Fibroblast of lung (primary cell): ENCODE results near the gene CCDC142. TPM values are rescaled to one million over a fixed set of nuclear protein-coding genes. Genes with fewer than 3 reads are reported as not detected.

ENCODE experiments used
- DNase-seq, 2 donors: peaks; one replicate each; pipeline versions ENCODE4 v3.0.0 to v3.0.0-alpha.2; 2010; ENCODE audit warnings: low read depth in 2 of 2
- H2AFZ ChIP-seq: 2 replicates; pipeline ENCODE4 v1.5.1; 2012; ENCODE audit warnings: low read length, control low read depth, inconsistent platforms
- H3K27ac ChIP-seq: 2 replicates; pipeline ENCODE4 v1.5.1; 2011; ENCODE audit warnings: low read length, control low read depth; ENCODE audit not compliant: insufficient read depth
- H3K27me3 ChIP-seq: 2 replicates; pipeline ENCODE4 v1.5.1; 2011; ENCODE audit warnings: mild to moderate bottlenecking, low read length; ENCODE audit not compliant: control insufficient read depth, insufficient read depth
- H3K36me3 ChIP-seq: 2 replicates; pipeline ENCODE4 v1.5.1; 2011; ENCODE audit warnings: low read length; ENCODE audit not compliant: control insufficient read depth, insufficient read depth
- H3K4me1 ChIP-seq: 2 replicates; pipeline ENCODE4 v1.5.1; 2011; ENCODE audit warnings: low read length; ENCODE audit not compliant: control insufficient read depth, insufficient read depth; ENCODE audit errors: extremely low read depth
- H3K4me2 ChIP-seq: 2 replicates; pipeline ENCODE4 v1.5.1; 2011; ENCODE audit warnings: low read length, control low read depth; ENCODE audit not compliant: insufficient read depth; ENCODE audit errors: extremely low read depth
- H3K4me3 ChIP-seq, 4 experiments: fragments of 200-600 bp in 1 of 4; sonication (generic) in 1 of 4; replicated peaks in 1 of 4; 2 replicates each; pipeline ENCODE4 v1.5.1; 2011 to 2016; ENCODE audit warnings: low read length in 4 of 4, low read depth in 3 of 4, mild to moderate bottlenecking in 3 of 4, control low read depth in 2 of 4, inconsistent platforms in 1 of 4, mixed read lengths in 1 of 4; ENCODE audit not compliant: insufficient read depth in 1 of 4; ENCODE audit errors: control extremely low read depth in 1 of 4
- H3K79me2 ChIP-seq: 2 replicates; pipeline ENCODE4 v1.5.1; 2012; ENCODE audit warnings: mild to moderate bottlenecking, low read length, inconsistent platforms; ENCODE audit not compliant: control insufficient read depth, insufficient read depth
- H3K9ac ChIP-seq: 2 replicates; pipeline ENCODE4 v1.5.1; 2011; ENCODE audit warnings: mild to moderate bottlenecking, low read length, control low read depth; ENCODE audit not compliant: insufficient read depth
- H3K9me3 ChIP-seq: 2 replicates; pipeline ENCODE4 v1.5.1; 2012; ENCODE audit warnings: low read depth, low read length; ENCODE audit not compliant: control insufficient read depth, insufficient read depth
- H4K20me1 ChIP-seq: 2 replicates; pipeline ENCODE4 v1.5.1; 2011; ENCODE audit warnings: low read length; ENCODE audit not compliant: control insufficient read depth, insufficient read depth; ENCODE audit errors: extremely low read depth
- CTCF ChIP-seq, 2 donors: IDR thresholded peaks in 1 of 2; conservative IDR thresholded peaks in 1 of 2; 1 replicate in 1 of 2; 2 replicates in 1 of 2; pipeline ENCODE4 v1.5.1; 2011 to 2012; ENCODE audit warnings: low read length in 2 of 2, control low read depth in 1 of 2, inconsistent platforms in 1 of 2, low read depth in 1 of 2, mild to moderate bottlenecking in 1 of 2
- EZH2 ChIP-seq: IDR thresholded peaks from 2 replicates; pipeline ENCODE4 v1.5.1; 2012; ENCODE audit warnings: low read length, control low read depth, mild to moderate bottlenecking; ENCODE audit errors: missing control alignments
- polyA plus RNA-seq, 2 donors: library from polyadenylated mRNA; depleted of rRNA in 1 of 2; stranded (reverse) in 1 of 2; unstranded in 1 of 2; fragments of >200 nt; gene quantifications; 2 replicates each; pipeline ENCODE4 v1.2.1, GENCODE V29; 2011 to 2012; ENCODE audit warnings: missing spikeins in 1 of 2
- total RNA-seq: library from RNA; depleted of rRNA; stranded (reverse); fragments of >200 nt; gene quantifications from 2 replicates; pipeline ENCODE4 v1.2.1, GENCODE V29; 2014

Gene CCDC142
- total and polyA plus RNA-seq, 2 donors (not counting 1 experiment from before 2014, with no cell fraction given), result 3.8 to 21.3 TPM

DNA sequence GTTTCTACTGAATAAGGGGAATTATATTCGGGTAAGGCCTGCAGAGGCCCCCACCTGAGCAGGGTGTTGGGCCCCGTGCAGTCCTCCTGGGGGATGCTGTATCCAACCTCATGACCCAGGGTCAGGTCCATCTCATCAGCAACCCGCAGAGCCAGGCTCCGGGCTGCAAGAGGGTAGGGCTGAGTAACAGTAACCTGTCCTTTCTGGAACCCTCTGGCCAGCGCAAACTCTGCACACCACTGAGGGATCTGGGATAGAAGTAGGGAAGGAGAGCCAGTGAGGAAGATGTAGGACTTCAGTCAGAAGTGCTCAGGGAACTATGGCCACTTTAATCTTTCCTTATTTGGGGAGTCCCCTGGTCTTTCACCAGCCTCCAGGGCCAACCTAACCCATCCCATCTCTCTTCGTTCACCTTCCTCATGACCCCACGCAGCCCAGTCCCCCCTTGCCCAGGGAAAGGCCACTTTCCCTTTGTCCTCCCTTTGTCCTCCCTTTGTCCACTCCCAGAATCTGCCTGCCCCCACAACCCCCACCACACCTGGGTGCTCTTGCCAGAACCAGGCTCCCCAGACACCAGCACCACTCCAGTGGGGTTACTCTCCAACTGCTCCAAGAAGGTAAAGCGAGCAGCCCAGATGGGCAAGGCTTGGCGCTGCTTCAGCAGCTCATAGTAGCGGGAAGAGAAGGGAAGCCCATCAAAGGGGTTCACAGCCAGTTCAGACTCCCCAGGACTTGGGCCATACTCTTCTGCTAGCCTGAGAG is 42.3 kb upstream of the CCDC142 start:
- DNase-seq, result no peak
- Histone ChIP-seq H3K9me3 (no peaks in the 10 kb centered on the region), H3K27me3 (peaks cover 7% of the 10 kb centered on the region), H3K79me2 (peaks cover 23% of the 10 kb centered on the region), H3K4me1 (no peaks in the 10 kb centered on the region), H3K4me3 (no peak overlapping the region), H4K20me1 (no peaks in the 10 kb centered on the region), H3K27ac (no peak overlapping the region), H3K4me2 (no peak overlapping the region), H3K9ac (no peak overlapping the region), H3K36me3 (peaks cover 18% of the 10 kb centered on the region), H2AFZ (no peak overlapping the region)
- TF ChIP-seq CTCF (conservative IDR thresholded peaks at IDR 0.05 in 1 of 2, IDR thresholded peaks at IDR 0.05 in 1 of 2; ENCODE audit: low read depth in 1 of 2, low read length in 2 of 2), result no peak
- TF ChIP-seq EZH2, result no peak

DNA sequence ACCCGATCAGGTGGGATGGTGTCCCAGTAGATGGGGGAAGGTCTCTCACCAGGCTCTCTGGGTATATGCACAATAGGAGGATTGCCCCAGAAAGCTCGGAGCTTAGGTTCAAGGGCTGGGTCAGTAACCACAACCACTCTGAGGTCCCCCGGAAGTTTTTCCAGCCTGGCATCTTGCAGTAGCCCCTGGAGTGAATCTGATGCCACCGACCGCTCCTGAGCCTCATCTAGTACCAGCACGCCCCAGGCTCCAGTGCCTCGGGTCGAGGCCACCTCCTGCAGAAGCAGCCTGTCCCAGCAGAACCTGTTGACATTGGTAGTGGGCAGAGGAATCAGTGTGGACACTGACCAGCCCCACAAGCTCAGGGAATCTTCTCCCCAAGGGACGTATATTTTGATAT is 41.2 kb upstream of the CCDC142 start:
- DNase-seq, result no peak
- H3K9me3 ChIP-seq, result no peaks in the 10 kb centered on the region
- H2AFZ ChIP-seq, result no peak overlapping the region
- no peaks in the 10 kb centered on the region for H4K20me1 ChIP-seq
- no peaks in the 10 kb centered on the region for H3K4me1 ChIP-seq
- TF ChIP-seq EZH2, result no peak
- TF ChIP-seq CTCF (conservative IDR thresholded peaks at IDR 0.05 in 1 of 2, IDR thresholded peaks at IDR 0.05 in 1 of 2; ENCODE audit: low read depth in 1 of 2, low read length in 2 of 2), result no peak
- no peak overlapping the region for H3K9ac ChIP-seq
- H3K79me2 ChIP-seq, result peaks cover 19% of the 10 kb centered on the region
- H3K4me3 ChIP-seq, result no peak overlapping the region
- H3K36me3 ChIP-seq, result peaks cover 18% of the 10 kb centered on the region
- peaks cover 18% of the 10 kb centered on the region for H3K27me3 ChIP-seq
- no peak overlapping the region for H3K27ac ChIP-seq
- no peak overlapping the region for H3K4me2 ChIP-seq

- H3K9me3 ChIP-seq, result no peaks in the 10 kb centered on the region
- H3K9ac ChIP-seq, result no peak overlapping the region
- H2AFZ ChIP-seq, result no peak overlapping the region
- no peaks in the 10 kb centered on the region for H4K20me1 ChIP-seq
- no peak overlapping the region for H3K4me3 ChIP-seq
- no peak overlapping the region for H3K4me2 ChIP-seq
- H3K27ac ChIP-seq, result no peak overlapping the region
- peaks cover 4% of the 10 kb centered on the region for H3K79me2 ChIP-seq
- DNase-seq, result no peak
- TF ChIP-seq EZH2, result no peak
- TF ChIP-seq CTCF (conservative IDR thresholded peaks at IDR 0.05 in 1 of 2, IDR thresholded peaks at IDR 0.05 in 1 of 2; ENCODE audit: low read depth in 1 of 2, low read length in 2 of 2), result no peak
- peaks cover 33% of the 10 kb centered on the region for H3K27me3 ChIP-seq
- H3K36me3 ChIP-seq, result peaks cover 11% of the 10 kb centered on the region
- no peaks in the 10 kb centered on the region for H3K4me1 ChIP-seq
Observed at GRCh38 chr2:74522516-74522915, 39.7 kb upstream of the CCDC142 start.
